Measurements from ENCODE around the gene AMH.

DNA sequence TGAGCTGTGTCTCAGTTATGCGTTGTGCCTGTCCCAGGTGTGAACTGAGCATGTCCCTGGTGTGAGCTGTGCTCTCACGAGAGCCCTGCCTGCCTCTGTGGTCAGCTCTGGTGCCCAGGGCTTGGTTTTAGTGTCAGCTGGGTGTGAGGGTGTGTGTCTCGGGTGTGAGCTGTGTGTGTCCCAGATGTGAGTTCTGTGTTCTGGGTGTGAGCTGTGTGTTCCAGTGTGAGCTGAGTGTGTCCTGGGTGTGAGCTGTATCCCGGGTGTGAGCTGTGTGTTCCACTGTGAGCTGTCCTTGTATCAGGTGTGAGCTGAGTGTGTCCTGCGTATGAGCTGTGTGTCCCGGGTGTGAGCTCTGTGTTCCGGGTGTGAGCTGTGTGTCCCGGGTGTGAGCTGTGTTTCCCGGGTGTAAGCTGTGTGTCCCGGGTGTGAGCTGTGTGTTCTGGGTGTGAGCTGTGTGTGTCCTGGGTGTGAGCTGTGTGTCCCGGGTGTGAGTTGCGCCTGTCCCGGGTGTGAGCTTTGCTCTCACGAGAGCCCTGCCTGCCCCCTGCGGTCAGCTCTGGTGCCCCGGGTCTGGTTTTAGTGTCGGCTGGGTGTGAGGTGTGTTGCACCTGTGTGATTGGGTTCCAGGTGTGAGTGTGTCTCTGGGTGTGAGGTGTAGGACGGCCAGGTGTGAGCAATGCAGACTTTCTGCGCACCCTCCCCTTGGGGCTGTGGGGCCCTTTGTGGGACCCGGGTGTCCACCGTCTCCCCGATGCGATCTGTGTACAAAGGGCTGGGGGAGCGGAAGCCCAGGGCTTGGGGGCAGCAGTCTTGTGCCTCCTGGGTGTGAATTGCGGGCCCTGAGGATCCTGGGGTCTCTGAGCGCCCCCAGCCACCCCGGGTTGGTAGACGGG is 39.9 kb downstream of the AMH start:
- TF ChIP-seq, protein P1, sequence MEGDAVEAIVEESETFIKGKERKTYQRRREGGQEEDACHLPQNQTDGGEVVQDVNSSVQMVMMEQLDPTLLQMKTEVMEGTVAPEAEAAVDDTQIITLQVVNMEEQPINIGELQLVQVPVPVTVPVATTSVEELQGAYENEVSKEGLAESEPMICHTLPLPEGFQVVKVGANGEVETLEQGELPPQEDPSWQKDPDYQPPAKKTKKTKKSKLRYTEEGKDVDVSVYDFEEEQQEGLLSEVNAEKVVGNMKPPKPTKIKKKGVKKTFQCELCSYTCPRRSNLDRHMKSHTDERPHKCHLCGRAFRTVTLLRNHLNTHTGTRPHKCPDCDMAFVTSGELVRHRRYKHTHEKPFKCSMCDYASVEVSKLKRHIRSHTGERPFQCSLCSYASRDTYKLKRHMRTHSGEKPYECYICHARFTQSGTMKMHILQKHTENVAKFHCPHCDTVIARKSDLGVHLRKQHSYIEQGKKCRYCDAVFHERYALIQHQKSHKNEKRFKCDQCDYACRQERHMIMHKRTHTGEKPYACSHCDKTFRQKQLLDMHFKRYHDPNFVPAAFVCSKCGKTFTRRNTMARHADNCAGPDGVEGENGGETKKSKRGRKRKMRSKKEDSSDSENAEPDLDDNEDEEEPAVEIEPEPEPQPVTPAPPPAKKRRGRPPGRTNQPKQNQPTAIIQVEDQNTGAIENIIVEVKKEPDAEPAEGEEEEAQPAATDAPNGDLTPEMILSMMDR (IDR thresholded peaks at IDR 0.05): no peak
- TF ChIP-seq ELF4 (CRISPR knock-in tag; IDR thresholded peaks at IDR 0.05; ENCODE audit: low read depth) (no peak), ESRRA (CRISPR knock-in tag; IDR thresholded peaks at IDR 0.05; ENCODE audit: borderline replicate concordance) (no peak), NFYB (CRISPR knock-in tag; conservative IDR thresholded peaks at IDR 0.05; ENCODE audit: low read depth) (no peak), SMAD4 (CRISPR knock-in tag; IDR thresholded peaks at IDR 0.05) (no peak), TEAD4 (CRISPR knock-in tag; IDR thresholded peaks at IDR 0.05) (no peak), NR2C2 (CRISPR knock-in tag; IDR thresholded peaks at IDR 0.05) (no peak), KAT7 (CRISPR knock-in tag; IDR thresholded peaks at IDR 0.05; ENCODE audit: borderline replicate concordance) (no peak), RELA (CRISPR knock-in tag; IDR thresholded peaks at IDR 0.05; ENCODE audit: borderline replicate concordance) (no peak), SP1 (CRISPR knock-in tag; conservative IDR thresholded peaks at IDR 0.05) (no peak)
- TF ChIP-seq, protein P2, sequence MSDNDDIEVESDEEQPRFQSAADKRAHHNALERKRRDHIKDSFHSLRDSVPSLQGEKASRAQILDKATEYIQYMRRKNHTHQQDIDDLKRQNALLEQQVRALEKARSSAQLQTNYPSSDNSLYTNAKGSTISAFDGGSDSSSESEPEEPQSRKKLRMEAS (CRISPR knock-in tag; IDR thresholded peaks at IDR 0.05): no peak
- TF ChIP-seq, protein P3, sequence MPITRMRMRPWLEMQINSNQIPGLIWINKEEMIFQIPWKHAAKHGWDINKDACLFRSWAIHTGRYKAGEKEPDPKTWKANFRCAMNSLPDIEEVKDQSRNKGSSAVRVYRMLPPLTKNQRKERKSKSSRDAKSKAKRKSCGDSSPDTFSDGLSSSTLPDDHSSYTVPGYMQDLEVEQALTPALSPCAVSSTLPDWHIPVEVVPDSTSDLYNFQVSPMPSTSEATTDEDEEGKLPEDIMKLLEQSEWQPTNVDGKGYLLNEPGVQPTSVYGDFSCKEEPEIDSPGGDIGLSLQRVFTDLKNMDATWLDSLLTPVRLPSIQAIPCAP (CRISPR knock-in tag; IDR thresholded peaks at IDR 0.05): no peak
- TF ChIP-seq, protein P4, sequence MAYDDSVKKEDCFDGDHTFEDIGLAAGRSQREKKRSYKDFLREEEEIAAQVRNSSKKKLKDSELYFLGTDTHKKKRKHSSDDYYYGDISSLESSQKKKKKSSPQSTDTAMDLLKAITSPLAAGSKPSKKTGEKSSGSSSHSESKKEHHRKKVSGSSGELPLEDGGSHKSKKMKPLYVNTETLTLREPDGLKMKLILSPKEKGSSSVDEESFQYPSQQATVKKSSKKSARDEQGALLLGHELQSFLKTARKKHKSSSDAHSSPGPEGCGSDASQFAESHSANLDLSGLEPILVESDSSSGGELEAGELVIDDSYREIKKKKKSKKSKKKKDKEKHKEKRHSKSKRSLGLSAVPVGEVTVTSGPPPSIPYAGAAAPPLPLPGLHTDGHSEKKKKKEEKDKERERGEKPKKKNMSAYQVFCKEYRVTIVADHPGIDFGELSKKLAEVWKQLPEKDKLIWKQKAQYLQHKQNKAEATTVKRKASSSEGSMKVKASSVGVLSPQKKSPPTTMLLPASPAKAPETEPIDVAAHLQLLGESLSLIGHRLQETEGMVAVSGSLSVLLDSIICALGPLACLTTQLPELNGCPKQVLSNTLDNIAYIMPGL (CRISPR knock-in tag; IDR thresholded peaks at IDR 0.05): no peak
- TF ChIP-seq, protein P5, sequence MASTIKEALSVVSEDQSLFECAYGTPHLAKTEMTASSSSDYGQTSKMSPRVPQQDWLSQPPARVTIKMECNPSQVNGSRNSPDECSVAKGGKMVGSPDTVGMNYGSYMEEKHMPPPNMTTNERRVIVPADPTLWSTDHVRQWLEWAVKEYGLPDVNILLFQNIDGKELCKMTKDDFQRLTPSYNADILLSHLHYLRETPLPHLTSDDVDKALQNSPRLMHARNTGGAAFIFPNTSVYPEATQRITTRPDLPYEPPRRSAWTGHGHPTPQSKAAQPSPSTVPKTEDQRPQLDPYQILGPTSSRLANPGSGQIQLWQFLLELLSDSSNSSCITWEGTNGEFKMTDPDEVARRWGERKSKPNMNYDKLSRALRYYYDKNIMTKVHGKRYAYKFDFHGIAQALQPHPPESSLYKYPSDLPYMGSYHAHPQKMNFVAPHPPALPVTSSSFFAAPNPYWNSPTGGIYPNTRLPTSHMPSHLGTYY (CRISPR knock-in tag; IDR thresholded peaks at IDR 0.05): no peak

Data from WTC11 (cell line).